OCI-LY3 (cell line): Measurements from ENCODE around the gene BIN2.

Experiments used
- CTCF ChIP-seq: fragments of 200-600, 300-600 bp; sonication (generic); IDR thresholded peaks from 2 replicates; pipeline ENCODE4 v1.5.1; 2014; ENCODE audit warnings: antibody characterized with exemption, low read length, low read depth
- EZH2phosphoT487 ChIP-seq: fragments of 200-600 bp; shearing (Covaris generic); IDR thresholded peaks from 2 replicates; pipeline ENCODE4 v1.6.1; 2018; ENCODE audit warnings: antibody characterized with exemption, mixed run types, low read depth

- no peak for TF ChIP-seq CTCF
- no peak for TF ChIP-seq EZH2phosphoT487
These were observed 47.5 kb upstream of the BIN2 start for GRCh38 chr12:51371295-51371953.
